Ishikawa (cell line): ENCODE results near the gene OLFML2B.

Experiments
- CEBPB ChIP-seq: IDR thresholded peaks from 2 replicates; pipeline ENCODE4 v1.6.1; 2012
- EGR1 ChIP-seq: IDR thresholded peaks from 2 replicates; pipeline ENCODE4 v1.6.1; 2012
- NFIC ChIP-seq: IDR thresholded peaks from 2 replicates; pipeline ENCODE4 v1.6.1; 2012
- RAD21 ChIP-seq: IDR thresholded peaks from 2 replicates; pipeline ENCODE4 v1.6.1; 2012; ENCODE audit warnings: low read depth
- TCF12 ChIP-seq: IDR thresholded peaks from 2 replicates; pipeline ENCODE4 v1.6.1; 2012; ENCODE audit warnings: low read depth
- YY1 ChIP-seq: IDR thresholded peaks from 2 replicates; pipeline ENCODE4 v1.6.1; 2012; ENCODE audit warnings: low read depth
- ZBTB7A ChIP-seq: IDR thresholded peaks from 2 replicates; pipeline ENCODE4 v1.6.1; 2012; ENCODE audit warnings: low read depth
- TF ChIP-seq, protein P1 (sequence below): IDR thresholded peaks from 2 replicates; pipeline ENCODE4 v1.6.1; 2012
- TF ChIP-seq, protein P2 (sequence below): IDR thresholded peaks from 2 replicates; pipeline ENCODE4 v1.6.1; 2012; ENCODE audit warnings: low read depth, mild to moderate bottlenecking

- TF ChIP-seq ZBTB7A (no peak), TCF12 (no peak), EGR1 (no peak), YY1 (no peak), RAD21 (no peak), NFIC (no peak), CEBPB (no peak)
- TF ChIP-seq, protein P1, sequence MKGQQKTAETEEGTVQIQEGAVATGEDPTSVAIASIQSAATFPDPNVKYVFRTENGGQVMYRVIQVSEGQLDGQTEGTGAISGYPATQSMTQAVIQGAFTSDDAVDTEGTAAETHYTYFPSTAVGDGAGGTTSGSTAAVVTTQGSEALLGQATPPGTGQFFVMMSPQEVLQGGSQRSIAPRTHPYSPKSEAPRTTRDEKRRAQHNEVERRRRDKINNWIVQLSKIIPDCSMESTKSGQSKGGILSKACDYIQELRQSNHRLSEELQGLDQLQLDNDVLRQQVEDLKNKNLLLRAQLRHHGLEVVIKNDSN, result no peak
- TF ChIP-seq, protein P2, sequence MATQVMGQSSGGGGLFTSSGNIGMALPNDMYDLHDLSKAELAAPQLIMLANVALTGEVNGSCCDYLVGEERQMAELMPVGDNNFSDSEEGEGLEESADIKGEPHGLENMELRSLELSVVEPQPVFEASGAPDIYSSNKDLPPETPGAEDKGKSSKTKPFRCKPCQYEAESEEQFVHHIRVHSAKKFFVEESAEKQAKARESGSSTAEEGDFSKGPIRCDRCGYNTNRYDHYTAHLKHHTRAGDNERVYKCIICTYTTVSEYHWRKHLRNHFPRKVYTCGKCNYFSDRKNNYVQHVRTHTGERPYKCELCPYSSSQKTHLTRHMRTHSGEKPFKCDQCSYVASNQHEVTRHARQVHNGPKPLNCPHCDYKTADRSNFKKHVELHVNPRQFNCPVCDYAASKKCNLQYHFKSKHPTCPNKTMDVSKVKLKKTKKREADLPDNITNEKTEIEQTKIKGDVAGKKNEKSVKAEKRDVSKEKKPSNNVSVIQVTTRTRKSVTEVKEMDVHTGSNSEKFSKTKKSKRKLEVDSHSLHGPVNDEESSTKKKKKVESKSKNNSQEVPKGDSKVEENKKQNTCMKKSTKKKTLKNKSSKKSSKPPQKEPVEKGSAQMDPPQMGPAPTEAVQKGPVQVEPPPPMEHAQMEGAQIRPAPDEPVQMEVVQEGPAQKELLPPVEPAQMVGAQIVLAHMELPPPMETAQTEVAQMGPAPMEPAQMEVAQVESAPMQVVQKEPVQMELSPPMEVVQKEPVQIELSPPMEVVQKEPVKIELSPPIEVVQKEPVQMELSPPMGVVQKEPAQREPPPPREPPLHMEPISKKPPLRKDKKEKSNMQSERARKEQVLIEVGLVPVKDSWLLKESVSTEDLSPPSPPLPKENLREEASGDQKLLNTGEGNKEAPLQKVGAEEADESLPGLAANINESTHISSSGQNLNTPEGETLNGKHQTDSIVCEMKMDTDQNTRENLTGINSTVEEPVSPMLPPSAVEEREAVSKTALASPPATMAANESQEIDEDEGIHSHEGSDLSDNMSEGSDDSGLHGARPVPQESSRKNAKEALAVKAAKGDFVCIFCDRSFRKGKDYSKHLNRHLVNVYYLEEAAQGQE, result no peak
Observed at GRCh38 chr1:162026881-162027280, 3.2 kb upstream of the OLFML2B start.
